HL-60 (cell line): ENCODE measurements around the gene CLCN7.

Source experiments
- DNase-seq, 2 experiments: peaks; one replicate each; pipeline ENCODE4 v3.0.0-alpha.2; 2010 to 2020; ENCODE audit warnings: low read depth in 1 of 2, low spot score in 1 of 2
- H3K27ac ChIP-seq: fragments of 250-450 bp; sonication (Bioruptor Pico); replicated peaks from 2 replicates; pipeline ENCODE4 v1.5.1; 2020; ENCODE audit warnings: mild to moderate bottlenecking, moderate library complexity
- H3K27me3 ChIP-seq: fragments of 250-450 bp; sonication (Bioruptor Pico); 2 replicates; pipeline ENCODE4 v1.5.1; 2021; ENCODE audit warnings: mild to moderate bottlenecking, moderate library complexity; ENCODE audit not compliant: insufficient read depth, poor library complexity, severe bottlenecking
- H3K4me3 ChIP-seq: replicated peaks from 2 replicates; pipeline ENCODE4 v1.5.1; 2011; ENCODE audit warnings: mild to moderate bottlenecking, control low read depth, low read length; ENCODE audit not compliant: insufficient read depth
- GABPA ChIP-seq: IDR thresholded peaks from 2 replicates; pipeline ENCODE4 v1.6.1; 2012; ENCODE audit warnings: low read depth
- POLR2AphosphoS5 ChIP-seq: IDR thresholded peaks from 2 replicates; pipeline ENCODE4 v1.6.1; 2012; ENCODE audit warnings: low read depth
- SPI1 ChIP-seq: IDR thresholded peaks from 2 replicates; pipeline ENCODE4 v1.6.1; 2012; ENCODE audit warnings: low read depth, mild to moderate bottlenecking, borderline replicate concordance
- TF ChIP-seq, protein P1 (sequence below): IDR thresholded peaks from one replicate; pipeline ENCODE4 v1.5.1; 2011; ENCODE audit warnings: low read length, control low read depth, inconsistent platforms; ENCODE audit not compliant: insufficient read depth
- TF ChIP-seq, protein P2 (sequence below): IDR thresholded peaks from 2 replicates; pipeline ENCODE4 v1.6.1; 2012; ENCODE audit warnings: low read depth; ENCODE audit not compliant: insufficient replicate concordance

CLCN7 gene

GRCh38 chr16:1412847-1413246 lies 62.0 kb downstream of the CLCN7 start:
- DNase-seq: no peak
- Histone ChIP-seq H3K27ac (no peak overlapping the region), H3K27me3 (no peaks in the 10 kb centered on the region), H3K4me3 (no peak overlapping the region)
- no peak for TF ChIP-seq GABPA
- TF ChIP-seq, protein P1, sequence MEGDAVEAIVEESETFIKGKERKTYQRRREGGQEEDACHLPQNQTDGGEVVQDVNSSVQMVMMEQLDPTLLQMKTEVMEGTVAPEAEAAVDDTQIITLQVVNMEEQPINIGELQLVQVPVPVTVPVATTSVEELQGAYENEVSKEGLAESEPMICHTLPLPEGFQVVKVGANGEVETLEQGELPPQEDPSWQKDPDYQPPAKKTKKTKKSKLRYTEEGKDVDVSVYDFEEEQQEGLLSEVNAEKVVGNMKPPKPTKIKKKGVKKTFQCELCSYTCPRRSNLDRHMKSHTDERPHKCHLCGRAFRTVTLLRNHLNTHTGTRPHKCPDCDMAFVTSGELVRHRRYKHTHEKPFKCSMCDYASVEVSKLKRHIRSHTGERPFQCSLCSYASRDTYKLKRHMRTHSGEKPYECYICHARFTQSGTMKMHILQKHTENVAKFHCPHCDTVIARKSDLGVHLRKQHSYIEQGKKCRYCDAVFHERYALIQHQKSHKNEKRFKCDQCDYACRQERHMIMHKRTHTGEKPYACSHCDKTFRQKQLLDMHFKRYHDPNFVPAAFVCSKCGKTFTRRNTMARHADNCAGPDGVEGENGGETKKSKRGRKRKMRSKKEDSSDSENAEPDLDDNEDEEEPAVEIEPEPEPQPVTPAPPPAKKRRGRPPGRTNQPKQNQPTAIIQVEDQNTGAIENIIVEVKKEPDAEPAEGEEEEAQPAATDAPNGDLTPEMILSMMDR: no peak
- TF ChIP-seq, protein P2, sequence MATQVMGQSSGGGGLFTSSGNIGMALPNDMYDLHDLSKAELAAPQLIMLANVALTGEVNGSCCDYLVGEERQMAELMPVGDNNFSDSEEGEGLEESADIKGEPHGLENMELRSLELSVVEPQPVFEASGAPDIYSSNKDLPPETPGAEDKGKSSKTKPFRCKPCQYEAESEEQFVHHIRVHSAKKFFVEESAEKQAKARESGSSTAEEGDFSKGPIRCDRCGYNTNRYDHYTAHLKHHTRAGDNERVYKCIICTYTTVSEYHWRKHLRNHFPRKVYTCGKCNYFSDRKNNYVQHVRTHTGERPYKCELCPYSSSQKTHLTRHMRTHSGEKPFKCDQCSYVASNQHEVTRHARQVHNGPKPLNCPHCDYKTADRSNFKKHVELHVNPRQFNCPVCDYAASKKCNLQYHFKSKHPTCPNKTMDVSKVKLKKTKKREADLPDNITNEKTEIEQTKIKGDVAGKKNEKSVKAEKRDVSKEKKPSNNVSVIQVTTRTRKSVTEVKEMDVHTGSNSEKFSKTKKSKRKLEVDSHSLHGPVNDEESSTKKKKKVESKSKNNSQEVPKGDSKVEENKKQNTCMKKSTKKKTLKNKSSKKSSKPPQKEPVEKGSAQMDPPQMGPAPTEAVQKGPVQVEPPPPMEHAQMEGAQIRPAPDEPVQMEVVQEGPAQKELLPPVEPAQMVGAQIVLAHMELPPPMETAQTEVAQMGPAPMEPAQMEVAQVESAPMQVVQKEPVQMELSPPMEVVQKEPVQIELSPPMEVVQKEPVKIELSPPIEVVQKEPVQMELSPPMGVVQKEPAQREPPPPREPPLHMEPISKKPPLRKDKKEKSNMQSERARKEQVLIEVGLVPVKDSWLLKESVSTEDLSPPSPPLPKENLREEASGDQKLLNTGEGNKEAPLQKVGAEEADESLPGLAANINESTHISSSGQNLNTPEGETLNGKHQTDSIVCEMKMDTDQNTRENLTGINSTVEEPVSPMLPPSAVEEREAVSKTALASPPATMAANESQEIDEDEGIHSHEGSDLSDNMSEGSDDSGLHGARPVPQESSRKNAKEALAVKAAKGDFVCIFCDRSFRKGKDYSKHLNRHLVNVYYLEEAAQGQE: no peak
- TF ChIP-seq SPI1: no peak
- TF ChIP-seq POLR2AphosphoS5: no peak

- Histone ChIP-seq H3K4me3 (peak overlapping the region; percentile 53), H3K27ac (no peak overlapping the region), H3K27me3 (no peaks in the 10 kb centered on the region)
- DNase-seq: peak; percentile 62 to 89
- TF ChIP-seq, protein P1: no peak
- TF ChIP-seq GABPA (no peak), SPI1 (no peak), POLR2AphosphoS5 (no peak)
- TF ChIP-seq, protein P2: no peak
Observed at GRCh38 chr16:1408171-1408837, 66.5 kb downstream of the CLCN7 start.

DNA sequence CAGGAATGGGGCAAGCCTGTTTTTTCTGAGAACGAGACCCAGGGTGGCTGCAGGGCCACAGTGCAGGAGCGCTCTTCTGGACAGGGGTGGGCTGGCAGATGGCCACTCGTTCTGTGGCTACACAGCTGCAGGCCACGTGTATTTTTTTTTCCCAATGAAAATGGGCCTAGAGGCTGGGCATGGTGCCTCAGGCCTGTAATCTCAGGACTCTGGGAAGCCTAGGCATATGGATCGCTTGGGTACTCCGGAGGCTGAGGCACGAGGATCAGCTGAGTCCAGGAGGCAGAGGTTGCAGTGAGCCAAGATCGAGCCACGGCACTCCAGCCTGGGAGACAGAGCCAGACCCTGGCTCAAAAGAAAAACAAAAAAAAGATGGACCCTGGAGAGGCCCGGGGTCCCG lies 67.1 kb downstream of the CLCN7 start:
- Histone ChIP-seq H3K27me3 (no peaks in the 10 kb centered on the region), H3K27ac (no peak overlapping the region), H3K4me3 (0 out of 2 replicates have a peak overlapping the region, but pooled peaks have one; percentile 7)
- no peak for TF ChIP-seq POLR2AphosphoS5
- TF ChIP-seq SPI1: no peak
- TF ChIP-seq, protein P1: no peak
- no peak for DNase-seq

DNA sequence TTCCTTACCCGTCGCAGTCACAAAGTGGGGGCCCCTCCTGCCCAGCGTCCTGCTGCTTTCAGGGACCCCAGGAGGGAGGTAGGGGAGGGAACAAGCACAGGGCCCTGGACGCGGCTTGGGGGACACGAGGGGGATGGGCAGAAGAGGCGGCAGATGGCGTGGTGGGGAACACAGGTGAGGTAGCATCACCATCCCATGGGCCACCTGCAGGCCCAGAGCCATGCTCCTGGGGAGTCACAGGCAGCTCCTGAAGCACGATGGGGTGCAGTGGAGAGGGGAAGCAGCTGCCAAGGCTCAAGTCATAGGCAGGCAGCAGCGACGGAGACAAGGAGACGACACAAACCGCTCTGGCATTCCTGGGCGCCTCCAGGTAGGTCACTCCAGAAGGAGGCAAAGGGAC lies 71.1 kb downstream of the CLCN7 start:
- DNase-seq: no peak
- TF ChIP-seq, protein P1: no peak
- TF ChIP-seq, protein P2: no peak
- TF ChIP-seq SPI1 (no peak), GABPA (no peak), POLR2AphosphoS5 (no peak)
- no peaks in the 10 kb centered on the region for H3K27me3 ChIP-seq

More for the DNA sequence above, 71.1 kb downstream of the CLCN7 start:
- no peak overlapping the region for H3K4me3 ChIP-seq
- no peak overlapping the region for H3K27ac ChIP-seq
